Measurements from ENCODE around the gene ABCC8. TPM values are rescaled to one million over a fixed set of nuclear protein-coding genes. Genes with fewer than 3 reads are reported as not detected.

ABCC8 gene
- total RNA-seq, 1 donor from 2014 or later, result 80.5 TPM

- no peak for DNase-seq (ENCODE audit: extremely low spot score, unreplicated experiment)
- Mint-ChIP-seq H3K36me3 (no peaks in the 10 kb centered on the region), H3K4me3 (no peak overlapping the region), H3K27ac (no peak overlapping the region), H3K9me3 (no peaks in the 10 kb centered on the region), H3K27me3 (peaks cover 6% of the 10 kb centered on the region), H3K4me1 (ENCODE audit: unreplicated experiment) (peaks cover 11% of the 10 kb centered on the region)
- no peak for TF ChIP-seq CTCF (conservative IDR thresholded peaks at IDR 0.05)
Observed at GRCh38 chr11:17515443-17516176, 39.0 kb upstream of the ABCC8 start.

GRCh38 chr11:17514476-17514875 is 37.8 kb upstream of the ABCC8 start:
- no peaks in the 10 kb centered on the region for H3K9me3 Mint-ChIP-seq
- H3K36me3 Mint-ChIP-seq, result no peaks in the 10 kb centered on the region
- TF ChIP-seq CTCF (conservative IDR thresholded peaks at IDR 0.05), result no peak
- no peak overlapping the region for H3K27ac Mint-ChIP-seq
- H3K4me3 Mint-ChIP-seq, result no peak overlapping the region
- peaks cover 11% of the 10 kb centered on the region for H3K4me1 Mint-ChIP-seq (ENCODE audit: unreplicated experiment)
- peaks cover 6% of the 10 kb centered on the region for H3K27me3 Mint-ChIP-seq
- no peak for DNase-seq (ENCODE audit: extremely low spot score, unreplicated experiment)

GRCh38 chr11:17513853-17514252 is 37.2 kb upstream of the ABCC8 start:
- Mint-ChIP-seq H3K36me3 (no peaks in the 10 kb centered on the region), H3K9me3 (no peaks in the 10 kb centered on the region), H3K4me3 (no peak overlapping the region), H3K4me1 (ENCODE audit: unreplicated experiment) (peaks cover 5% of the 10 kb centered on the region), H3K27me3 (peaks cover 9% of the 10 kb centered on the region), H3K27ac (no peak overlapping the region)
- no peak for DNase-seq (ENCODE audit: extremely low spot score, unreplicated experiment)
- no peak for TF ChIP-seq CTCF (conservative IDR thresholded peaks at IDR 0.05)

GRCh38 chr11:17512101-17512500 is 35.5 kb upstream of the ABCC8 start:
- H3K36me3 Mint-ChIP-seq, result no peaks in the 10 kb centered on the region
- no peak overlapping the region for H3K4me3 Mint-ChIP-seq
- peaks cover 14% of the 10 kb centered on the region for H3K27me3 Mint-ChIP-seq
- DNase-seq (ENCODE audit: extremely low spot score, unreplicated experiment), result no peak
- no peak for TF ChIP-seq CTCF (conservative IDR thresholded peaks at IDR 0.05)
- H3K4me1 Mint-ChIP-seq (ENCODE audit: unreplicated experiment), result peaks cover 5% of the 10 kb centered on the region
- H3K27ac Mint-ChIP-seq, result no peak overlapping the region
- H3K9me3 Mint-ChIP-seq, result no peaks in the 10 kb centered on the region

- Mint-ChIP-seq H3K4me3 (no peak overlapping the region), H3K9me3 (no peaks in the 10 kb centered on the region), H3K27ac (no peak overlapping the region), H3K4me1 (ENCODE audit: unreplicated experiment) (peaks cover 5% of the 10 kb centered on the region), H3K27me3 (peaks cover 16% of the 10 kb centered on the region), H3K36me3 (no peaks in the 10 kb centered on the region)
- no peak for TF ChIP-seq CTCF (conservative IDR thresholded peaks at IDR 0.05)
- no peak for DNase-seq (ENCODE audit: extremely low spot score, unreplicated experiment)
Observed at GRCh38 chr11:17511571-17511970, 34.9 kb upstream of the ABCC8 start.

Measured in type B pancreatic cell (in vitro differentiated cells).